GM12872 (cell line): ENCODE measurements around the gene CECR2.

Experiments
- CTCF ChIP-seq: IDR thresholded peaks from 3 replicates; pipeline ENCODE4 v1.5.1; 2011; ENCODE audit warnings: low read depth, mild to moderate bottlenecking, low read length, moderate library complexity; ENCODE audit not compliant: insufficient read depth

CECR2 gene

DNA sequence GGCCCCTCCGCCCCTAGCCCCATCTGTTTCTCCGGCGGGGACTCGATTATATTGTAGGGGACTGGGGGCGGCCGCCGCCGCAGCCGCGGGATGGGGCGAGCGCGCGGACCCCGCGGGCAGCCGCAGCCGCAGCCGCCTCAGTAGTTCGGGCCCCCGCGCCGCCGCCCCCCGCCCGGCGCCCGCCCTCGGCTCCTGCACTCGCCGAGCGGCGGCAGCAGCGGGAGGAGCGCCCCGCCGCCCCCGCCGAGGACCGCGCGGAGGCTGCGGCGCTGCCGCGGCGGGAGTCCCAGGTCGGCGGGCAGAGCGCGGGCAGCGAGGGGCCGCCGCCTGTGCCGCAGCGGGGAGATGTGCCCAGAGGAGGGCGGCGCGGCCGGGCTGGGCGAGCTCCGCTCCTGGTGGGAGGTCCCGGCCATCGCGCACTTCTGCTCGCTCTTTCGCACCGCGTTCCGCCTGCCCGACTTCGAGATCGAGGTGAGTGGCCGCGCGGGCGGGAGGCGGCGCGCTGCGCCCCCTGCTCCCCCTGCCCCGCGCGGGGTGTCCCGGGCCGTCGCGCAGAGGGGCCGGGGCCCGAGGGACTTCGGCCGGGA, at the start of gene CECR2:
TSS of gene CECR2 (plus strand) at position 22 of the 587 bp plus-strand sequence. CDS start at position 346, 324 bp downstream.
- TF ChIP-seq CTCF, result no peak

DNA sequence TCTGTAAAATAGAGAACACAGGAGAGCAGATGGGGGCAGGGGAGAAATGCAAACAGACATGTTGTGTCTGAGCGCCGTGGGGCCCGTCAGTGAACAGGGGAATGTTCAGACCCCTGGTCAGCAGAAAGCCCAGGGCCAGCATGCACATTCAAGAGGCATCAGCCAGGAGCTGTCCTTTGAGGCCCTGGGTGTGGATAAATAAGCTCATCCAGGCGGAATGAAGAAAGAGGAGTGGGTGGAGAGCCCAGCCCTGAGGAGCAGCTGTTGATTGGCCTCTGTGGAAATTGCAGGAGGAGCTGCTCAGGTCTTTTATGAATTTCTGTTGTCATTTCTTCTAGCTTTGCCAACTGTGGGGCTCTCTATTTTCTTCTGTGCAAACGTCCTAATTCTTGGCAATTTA, 49.7 kb upstream of the CECR2 start:
- TF ChIP-seq CTCF, result no peak

DNA sequence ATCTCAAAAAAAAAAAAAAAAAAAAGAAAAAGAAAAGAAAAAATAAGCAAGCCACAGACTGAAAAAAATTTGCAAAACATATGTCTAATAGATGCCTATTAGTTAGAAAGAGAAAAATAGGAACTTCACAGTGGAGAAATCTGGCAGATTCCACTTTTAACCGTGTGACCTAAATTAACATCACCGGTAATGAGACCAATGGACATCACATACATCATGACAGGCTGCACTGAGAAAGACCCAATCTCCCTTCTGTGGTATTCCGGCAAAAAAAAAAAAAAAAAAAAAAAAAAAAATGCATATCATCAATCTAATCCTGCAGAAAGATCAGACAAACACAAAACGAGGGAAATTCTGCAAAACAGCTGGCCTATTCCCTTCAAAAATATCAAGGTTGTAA, 46.7 kb upstream of the CECR2 start:
- no peak for TF ChIP-seq CTCF

DNA sequence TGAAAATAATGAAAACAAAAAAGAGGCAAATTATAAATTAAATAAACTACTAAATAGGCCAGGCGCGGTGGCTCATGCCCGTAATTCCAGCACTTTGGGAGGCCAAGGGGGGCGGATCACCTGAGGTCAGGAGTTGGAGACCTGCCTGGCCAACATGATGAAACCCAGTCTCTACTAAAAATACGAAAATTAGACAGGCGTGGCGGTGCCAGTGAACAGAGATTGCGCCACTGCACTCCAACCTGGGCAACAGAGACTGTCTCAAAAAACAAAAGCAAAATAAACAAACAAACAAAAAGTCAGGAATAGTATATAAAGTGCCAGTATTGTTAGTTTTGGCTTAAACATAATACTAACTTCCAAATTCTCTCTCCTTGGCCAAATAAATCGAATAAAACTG, 37.6 kb upstream of the CECR2 start:
- TF ChIP-seq CTCF, result no peak

DNA sequence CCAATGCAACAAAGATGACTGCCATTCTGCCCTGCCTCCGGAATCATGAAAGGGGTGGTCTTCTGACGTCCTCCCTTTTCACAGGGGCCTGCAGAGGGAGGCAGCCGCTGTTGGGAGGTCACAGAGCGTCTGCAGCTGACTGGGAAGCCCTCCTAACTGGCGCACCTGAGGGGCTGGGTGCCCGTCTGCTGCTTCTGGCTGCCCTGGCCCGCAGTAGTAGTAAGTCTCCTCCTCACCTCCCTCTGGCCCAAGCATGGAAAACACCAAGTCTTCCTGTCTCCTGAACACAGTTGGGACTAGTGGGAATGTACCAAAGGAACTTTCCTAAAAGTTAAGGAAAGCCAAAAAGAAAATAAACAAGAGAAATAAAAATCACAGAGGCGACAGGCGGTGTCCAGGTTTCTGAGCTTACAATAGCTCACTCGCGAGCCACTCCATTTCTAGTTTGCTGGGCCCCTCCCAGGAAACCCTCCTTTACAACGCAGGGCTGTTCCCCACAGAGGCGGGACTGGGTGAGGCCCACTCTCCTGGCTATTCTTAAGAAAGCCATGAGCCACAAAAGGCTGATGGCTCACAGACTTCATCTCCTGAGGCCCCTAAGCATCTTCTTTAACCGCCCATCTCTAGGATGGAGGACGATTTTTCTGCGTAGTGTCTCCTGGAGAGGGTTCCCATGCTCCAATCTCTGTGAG, 37.0 kb upstream of the CECR2 start:
- no peak for TF ChIP-seq CTCF

DNA sequence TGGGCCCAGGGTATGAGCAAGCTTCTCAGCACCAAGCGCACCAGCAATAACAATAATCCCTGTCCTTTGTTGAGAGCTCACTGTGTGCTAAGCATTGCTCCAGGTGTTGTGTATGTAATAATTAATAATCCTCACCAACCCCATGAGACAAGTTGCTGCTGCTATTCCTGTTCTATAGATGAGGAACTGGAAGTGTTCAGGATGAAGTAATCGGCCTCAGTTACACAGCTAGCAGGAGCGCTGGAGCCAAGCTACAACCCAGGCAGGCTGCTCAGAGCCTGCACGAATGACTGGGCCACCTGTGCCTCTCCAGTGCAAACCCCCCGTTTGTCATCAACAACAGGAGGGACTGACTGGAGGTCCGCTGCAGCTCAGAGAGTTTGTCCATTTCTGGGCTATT, 35.2 kb upstream of the CECR2 start:
- no peak for TF ChIP-seq CTCF

- TF ChIP-seq CTCF, result no peak
Observed at GRCh38 chr22:17334983-17335382, 34.3 kb upstream of the CECR2 start.
